Left forelimb (tissue), 1 donor: ENCODE measurements around the gene EXOC8.
"Not testable (repeated sequence)": the region's sequence is repeated elsewhere in the genome, so short reads cannot be mapped to it uniquely, and the experiment has no call there.

Experiments used
- DNase-seq: peaks from one replicate; pipeline ENCODE4 v3.0.0-alpha.2; 2018; ENCODE audit warnings: low spot score

Gene EXOC8

DNA sequence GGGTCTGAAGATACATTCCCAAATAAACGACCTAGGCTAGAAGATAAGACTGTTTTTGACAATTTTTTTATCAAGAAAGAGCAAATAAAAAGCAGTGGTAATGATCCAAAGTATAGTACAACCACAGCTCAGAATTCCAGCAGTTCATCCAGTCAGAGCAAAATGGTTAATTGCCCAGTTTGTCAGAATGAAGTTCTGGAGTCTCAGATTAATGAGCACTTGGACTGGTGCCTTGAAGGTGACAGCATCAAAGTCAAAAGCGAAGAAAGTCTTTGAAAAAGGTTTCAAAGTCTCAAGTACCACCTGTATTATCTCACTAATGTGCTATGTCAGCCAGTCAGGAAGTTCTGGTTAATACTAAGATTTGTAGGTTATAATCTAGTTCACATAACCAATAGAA lies 15.4 kb upstream of the EXOC8 start:
- DNase-seq, result no peak

GRCh38 chr1:231351816-231352215 lies 14.2 kb upstream of the EXOC8 start:
- no peak for DNase-seq

- not testable (repeated sequence) for DNase-seq
Measured at GRCh38 chr1:231348856-231349255, 11.2 kb upstream of the EXOC8 start.

GRCh38 chr1:231348442-231348841 lies 10.8 kb upstream of the EXOC8 start:
- DNase-seq, result no peak

- DNase-seq, result no peak
Measured at GRCh38 chr1:231347961-231348360, 10.3 kb upstream of the EXOC8 start.

DNA sequence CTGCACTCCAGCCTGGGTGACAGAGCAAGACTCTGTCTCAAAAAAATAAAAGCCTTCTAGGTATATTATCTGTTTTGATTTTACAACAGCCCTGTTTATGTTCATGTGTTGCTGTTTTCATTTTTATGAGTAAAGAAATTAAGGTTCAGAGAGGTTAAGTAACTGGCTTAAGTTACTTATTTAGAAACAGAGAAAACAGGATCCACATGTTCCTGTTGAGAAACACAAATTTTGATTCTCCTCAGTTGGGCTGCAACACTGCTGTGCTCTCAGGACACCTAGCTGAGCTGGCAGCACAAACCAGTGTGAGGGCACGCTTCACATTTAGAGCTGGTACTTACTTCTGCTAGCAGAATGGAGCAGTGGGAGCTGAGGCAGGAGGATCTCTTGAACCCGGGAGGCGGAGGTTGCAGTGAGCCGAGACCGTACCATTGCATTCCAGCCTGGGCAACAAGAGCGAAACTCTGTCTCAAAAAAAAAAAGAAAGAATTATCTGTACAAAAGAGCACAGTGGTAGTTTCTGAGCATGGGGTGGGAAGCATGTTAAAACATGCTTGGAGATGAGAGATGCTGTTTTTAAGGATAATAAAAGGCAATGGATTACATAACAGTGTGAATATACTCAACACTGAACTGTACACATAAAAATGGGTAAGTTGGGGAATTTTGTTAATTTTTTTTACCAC lies 2.8 kb upstream of the EXOC8 start:
- DNase-seq, result no peak

GRCh38 chr1:231338270-231339128 lies 847 bp upstream of the EXOC8 start, which contains the start of gene SPRTN:
Gene SPRTN, plus strand, starts transcription at chr1:231338293. Its CDS starts 91 bp downstream, at chr1:231338384.
- no peak for DNase-seq

- no peak for DNase-seq
Measured at GRCh38 chr1:231337043-231337471, 595 bp downstream of the EXOC8 start.

DNA sequence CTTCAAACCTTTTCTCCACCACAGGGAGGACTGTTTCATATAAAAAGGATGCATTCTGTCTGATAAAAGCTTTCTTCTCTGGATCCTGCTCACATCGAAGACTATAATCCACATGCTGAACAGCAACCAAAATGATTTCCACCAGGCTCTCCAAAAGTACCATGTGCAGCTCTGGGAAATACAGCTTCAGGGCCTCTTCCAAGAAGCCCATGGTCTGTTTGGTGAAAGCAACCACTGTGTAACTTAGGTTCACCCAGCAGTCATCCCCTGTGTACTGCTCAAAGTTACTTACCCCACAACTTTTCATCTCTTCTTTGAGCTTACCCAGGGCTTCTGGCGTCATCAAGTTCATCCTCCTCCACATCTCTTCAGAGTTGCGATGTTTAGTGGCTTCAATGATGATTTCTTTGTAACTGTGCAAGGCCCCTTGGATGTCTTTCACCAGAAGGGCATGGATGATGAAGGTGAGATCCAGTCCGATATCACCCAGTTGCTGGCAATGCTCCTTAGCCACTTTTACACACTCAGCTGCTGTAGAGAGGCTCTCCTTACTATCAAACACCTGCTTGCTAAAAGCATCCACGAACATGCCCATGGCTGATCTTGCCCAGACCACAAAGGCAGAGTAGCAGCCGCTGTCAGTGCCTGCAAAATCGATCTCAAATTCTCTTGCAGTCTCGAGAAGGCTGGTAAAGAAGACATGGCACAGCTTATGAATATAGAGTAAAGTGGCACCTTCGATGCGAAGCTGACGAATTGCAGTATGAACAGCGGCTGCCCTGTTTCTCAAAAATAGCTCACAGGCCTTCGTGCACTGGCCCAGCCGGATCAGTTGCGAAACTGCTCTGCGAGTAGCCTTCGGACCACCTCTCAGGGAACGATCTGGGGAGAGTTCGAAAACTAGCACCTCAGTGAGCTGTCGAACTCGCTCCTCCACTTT lies 1.7 kb downstream of the EXOC8 start:
- DNase-seq, result no peak

DNA sequence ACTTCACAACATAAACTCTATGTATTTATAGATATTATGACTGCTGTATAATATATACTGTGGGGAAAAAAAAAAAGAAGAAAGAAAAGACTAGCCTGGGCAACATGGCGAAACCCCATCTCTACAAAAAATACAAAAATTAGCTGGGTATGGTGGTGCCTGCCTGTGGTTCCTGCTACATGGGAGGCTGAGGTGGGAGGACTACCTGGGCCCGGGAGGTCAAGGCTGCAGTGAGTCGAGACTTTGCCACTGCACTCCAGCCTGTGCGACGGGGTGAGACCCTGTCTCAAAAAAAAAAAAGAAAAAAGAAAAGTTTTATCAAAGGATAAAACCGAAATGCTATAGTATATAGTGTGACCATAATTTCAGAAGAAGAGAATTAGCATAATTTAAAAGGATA lies 2.7 kb downstream of the EXOC8 start:
- DNase-seq, result no peak

GRCh38 chr1:231334079-231334666 lies 3.5 kb downstream of the EXOC8 start:
- no peak for DNase-seq

DNA sequence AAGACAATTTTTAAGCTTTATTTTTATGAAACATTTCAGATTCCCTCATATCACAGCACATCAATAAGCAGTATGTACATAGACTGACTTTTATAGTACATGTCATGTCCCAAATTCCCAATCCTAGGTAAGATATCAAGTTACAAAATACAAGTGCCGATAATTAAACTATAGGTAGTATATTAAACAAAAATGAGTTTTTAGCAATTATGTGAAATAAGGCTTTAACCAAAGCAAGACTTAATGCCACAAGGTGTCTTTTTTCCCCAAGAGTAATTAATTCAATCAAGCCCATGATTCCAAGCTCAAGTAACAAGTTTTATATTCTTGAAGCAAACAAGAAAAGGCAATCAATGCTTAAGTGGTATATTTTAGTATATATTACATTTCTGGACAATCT lies 4.9 kb downstream of the EXOC8 start:
- DNase-seq, result no peak

GRCh38 chr1:231329483-231329882 lies 8.2 kb downstream of the EXOC8 start:
- DNase-seq, result no peak

GRCh38 chr1:231327617-231328016 lies 10.0 kb downstream of the EXOC8 start:
- no peak for DNase-seq

DNA sequence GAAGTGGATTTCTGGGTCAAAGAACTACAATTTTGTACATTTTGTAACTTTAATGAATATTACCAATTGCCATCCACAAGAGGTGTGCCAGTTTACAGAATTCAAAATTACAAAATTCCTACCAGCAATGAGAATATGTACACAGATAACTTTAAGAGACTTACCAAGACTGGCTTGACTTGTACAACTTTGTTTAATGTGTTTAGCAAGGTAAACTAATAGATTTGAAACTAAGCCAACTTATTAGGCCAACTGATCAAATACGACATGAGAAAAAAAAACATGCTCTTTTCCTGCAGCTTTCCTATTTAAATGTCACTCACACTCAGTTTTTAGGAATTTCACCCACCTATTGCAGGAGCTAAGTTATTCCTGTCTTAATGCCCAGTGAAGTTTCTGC lies 11.4 kb downstream of the EXOC8 start:
- DNase-seq, result no peak

DNA sequence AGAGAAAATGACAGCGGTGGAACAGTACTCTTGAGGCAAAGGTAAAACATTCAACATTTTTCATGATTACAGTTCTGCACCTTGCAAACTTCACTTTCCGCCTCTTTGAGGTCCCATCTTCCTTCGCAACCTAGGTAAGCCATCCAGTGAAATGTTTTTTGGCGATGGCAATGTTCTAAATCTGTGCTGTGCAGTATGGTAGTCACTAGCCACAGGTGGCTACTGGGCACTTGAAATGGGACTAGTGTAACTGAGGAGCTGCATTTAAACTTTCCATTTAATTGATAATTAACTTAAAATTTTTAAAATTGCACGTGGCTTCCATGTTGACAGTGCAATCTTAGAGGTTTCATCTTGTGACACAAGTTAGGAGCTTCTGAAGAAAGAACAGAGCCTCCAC lies 13.0 kb downstream of the EXOC8 start:
- DNase-seq, result no peak

DNA sequence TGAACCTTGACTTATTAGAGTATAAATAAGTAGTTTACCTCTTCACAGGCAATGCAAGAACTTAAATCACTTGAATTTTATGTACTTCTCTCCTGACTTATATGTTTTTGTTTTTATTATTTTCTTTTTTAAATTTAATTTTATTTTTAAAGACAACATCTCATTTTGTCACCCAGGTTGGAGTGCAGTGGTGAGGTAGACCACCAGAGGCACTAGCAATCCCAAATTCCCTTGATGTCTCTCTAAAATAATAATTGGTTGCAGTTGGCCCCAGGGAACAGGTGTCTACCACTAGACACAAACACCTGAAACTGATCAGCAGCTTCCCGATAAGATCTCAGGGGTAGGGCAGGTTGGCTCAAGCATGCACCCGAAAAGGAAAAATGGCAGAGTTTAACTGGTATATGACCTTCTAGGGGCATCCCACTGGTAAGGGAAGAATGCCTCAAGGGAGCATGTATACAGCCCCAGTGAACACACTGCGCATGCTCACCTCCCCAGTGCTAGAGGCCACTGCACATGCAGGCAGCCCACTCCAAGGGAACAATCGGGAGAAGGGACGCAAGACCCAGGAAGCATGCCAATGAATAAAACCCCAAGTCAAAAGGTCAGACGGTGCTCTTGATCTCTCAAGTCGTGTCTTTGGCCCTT lies 14.6 kb downstream of the EXOC8 start:
- no peak for DNase-seq

DNA sequence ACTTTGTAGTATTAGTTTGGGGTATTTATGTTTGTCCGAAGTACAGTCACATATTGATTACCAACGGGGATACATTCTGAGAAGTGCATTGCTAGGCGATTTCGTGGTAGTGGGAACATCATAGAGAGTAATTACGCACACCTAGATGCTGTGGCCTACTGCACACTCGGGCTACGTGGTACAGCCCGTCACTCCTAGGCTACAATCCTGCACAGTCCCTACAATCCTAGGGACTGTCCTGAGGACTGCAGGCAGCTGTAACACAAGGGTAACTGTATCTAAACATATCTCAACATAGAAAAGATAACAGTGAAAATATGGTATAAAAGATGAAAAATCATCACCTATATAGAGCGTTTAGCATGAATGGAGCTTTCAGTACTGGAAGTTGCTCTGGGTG lies 18.6 kb downstream of the EXOC8 start:
- no peak for DNase-seq

DNA sequence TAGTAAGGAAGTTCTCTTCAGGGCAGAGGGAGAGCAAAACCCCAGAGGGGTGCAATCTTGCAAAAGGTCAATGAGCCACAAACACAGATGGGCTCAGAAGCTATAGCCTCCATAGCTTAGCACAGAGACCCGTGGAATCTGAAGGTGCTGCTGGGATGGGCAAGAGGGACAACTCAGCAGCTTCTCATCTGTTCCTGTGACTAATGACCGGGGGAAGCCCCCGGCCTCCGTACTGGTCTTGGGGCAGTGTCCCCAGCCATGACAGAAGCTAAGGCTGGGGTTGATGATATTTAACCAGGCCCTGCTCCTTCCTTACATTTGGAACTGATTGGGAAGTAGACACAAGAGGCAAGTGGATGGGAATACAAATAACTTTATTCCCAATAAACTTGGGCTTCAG lies 19.1 kb downstream of the EXOC8 start:
- no peak for DNase-seq

DNA sequence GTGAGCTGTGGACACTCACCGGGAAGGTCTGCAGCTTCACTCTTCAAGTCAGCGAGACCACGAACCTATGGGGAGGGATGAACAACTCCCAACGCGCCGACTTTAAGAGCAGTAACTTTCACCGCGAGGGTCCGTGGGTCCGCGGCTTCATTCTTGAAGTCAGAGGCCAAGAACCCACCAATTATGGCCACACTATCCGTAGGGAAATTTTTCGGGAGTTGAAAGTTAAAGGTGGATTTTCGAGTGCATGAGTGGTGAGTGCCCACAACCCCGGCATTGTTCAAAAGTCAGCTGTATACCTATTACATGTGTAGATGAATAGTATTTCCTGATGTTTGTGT lies 19.7 kb downstream of the EXOC8 start:
- no peak for DNase-seq

DNA sequence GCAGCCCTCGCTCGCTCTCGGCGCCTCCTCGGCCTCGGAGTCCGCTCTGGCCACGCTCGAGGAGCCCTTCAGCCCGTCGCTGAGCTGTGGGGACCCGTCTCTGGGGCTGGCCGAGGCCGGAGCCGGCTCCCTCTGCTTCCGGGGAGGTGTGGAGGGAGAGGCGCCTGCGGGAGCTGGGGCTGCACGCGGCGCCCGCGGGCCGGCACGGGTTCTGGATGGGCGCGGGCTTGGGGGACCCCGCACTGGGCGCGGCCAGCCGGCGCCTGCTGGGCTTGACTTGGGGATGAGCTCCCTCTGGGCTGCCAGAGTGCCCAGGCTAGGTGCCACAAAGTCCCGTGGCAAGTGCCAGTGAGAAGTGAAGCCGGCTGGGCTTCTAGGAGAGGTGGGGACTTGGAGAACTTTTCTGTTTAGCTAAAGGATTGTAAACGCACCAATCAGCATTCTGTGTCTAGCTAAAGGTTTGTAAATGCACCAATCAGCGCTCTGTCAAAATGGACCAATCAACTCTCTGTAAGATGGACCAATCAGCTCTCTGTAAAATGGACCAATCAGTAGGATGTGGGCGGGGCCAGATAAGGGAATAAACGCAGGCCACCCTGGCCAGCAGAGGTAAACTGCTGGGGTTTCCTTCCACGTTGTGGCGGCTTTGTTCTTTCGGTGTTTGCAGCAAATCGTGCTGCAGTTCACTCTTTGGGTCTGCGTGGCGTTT lies 20.2 kb downstream of the EXOC8 start:
- DNase-seq, result no peak
